H1 (cell line): ENCODE measurements around the gene NEGR1. TPM values are rescaled to one million over a fixed set of nuclear protein-coding genes. Genes with fewer than 3 reads are reported as not detected.

Source experiments
- CTCF ChIA-PET: fragments of 300-600 bp; sonication (Branson Sonifier 250); formaldehyde crosslinking; loops from one replicate; lab custom pipeline; 2021; ENCODE audit not compliant: partially characterized antibody; lab: Charles Lee
- POLR2A ChIA-PET: fragments of 300-600 bp; sonication (Branson Sonifier 250); formaldehyde crosslinking; loops from one replicate; lab custom pipeline; 2021; ENCODE audit warnings: inconsistent platforms; ENCODE audit not compliant: partially characterized antibody; lab: Charles Lee
- DNase-seq, 2 experiments: peaks; one replicate each; pipeline versions ENCODE4 v3.0.0 to v3.0.0-alpha.2; 2010 to 2022; ENCODE audit warnings: low spot score in 2 of 2, low read depth in 1 of 2, mixed read lengths in 1 of 2
- FAIRE-seq: peaks from 2 replicates; lab custom pipeline; 2011; peaks lifted over from hg19 to GRCh38; lab: Jason Lieb, UNC
- H2AFZ ChIP-seq: 2 replicates; pipeline ENCODE4 v1.8.1; 2012; ENCODE audit warnings: low read length, inconsistent platforms
- H2AK5ac ChIP-seq: 2 replicates; pipeline ENCODE4 v1.6.1; 2013; ENCODE audit warnings: low read depth, low read length
- H2BK120ac ChIP-seq: replicated peaks from 2 replicates; pipeline ENCODE3; 2013; ENCODE audit warnings: low read depth, low read length, inconsistent platforms
- H2BK12ac ChIP-seq: 2 replicates; pipeline ENCODE4 v1.6.1; 2013; ENCODE audit warnings: low read depth, low read length
- H2BK15ac ChIP-seq: 2 replicates; pipeline ENCODE4 v1.6.1; 2013; ENCODE audit warnings: low read length
- H2BK20ac ChIP-seq: 2 replicates; pipeline ENCODE4 v1.6.1; 2013; ENCODE audit warnings: low read length
- H2BK5ac ChIP-seq: 2 replicates; pipeline ENCODE4 v1.6.1; 2013; ENCODE audit warnings: low read depth, low read length
- H3K14ac ChIP-seq: 2 replicates; pipeline ENCODE4 v1.6.1; 2013; ENCODE audit warnings: inconsistent platforms; ENCODE audit not compliant: insufficient read length
- H3K18ac ChIP-seq: 2 replicates; pipeline ENCODE4 v1.6.1; 2013; ENCODE audit warnings: low read length; ENCODE audit errors: extremely low read depth
- H3K23ac ChIP-seq: 2 replicates; pipeline ENCODE4 v1.6.1; 2013; ENCODE audit warnings: inconsistent platforms; ENCODE audit not compliant: insufficient read length
- H3K23me2 ChIP-seq: 2 replicates; pipeline ENCODE4 v1.6.1; 2013; ENCODE audit warnings: low read depth, low read length
- H3K27ac ChIP-seq: 2 replicates; pipeline ENCODE4 v1.6.1; 2011; ENCODE audit warnings: low read depth, low read length, inconsistent platforms
- H3K27me3 ChIP-seq, 4 experiments: replicated peaks in 1 of 4; 1 replicate in 1 of 4; 2 replicates in 3 of 4; pipeline versions ENCODE4 v1.6.1 to v1.8.1; 2011 to 2013; ENCODE audit warnings: low read length in 3 of 4, mild to moderate bottlenecking in 3 of 4, inconsistent platforms in 2 of 4, mixed read lengths in 2 of 4, moderate library complexity in 1 of 4; ENCODE audit not compliant: control insufficient read depth in 3 of 4, insufficient read depth in 3 of 4; ENCODE audit errors: extremely low read depth in 1 of 4
- H3K36me3 ChIP-seq, 4 experiments: 2 replicates each; pipeline versions ENCODE4 v1.6.1 to v1.8.1; 2011 to 2013; ENCODE audit warnings: mild to moderate bottlenecking in 4 of 4, low read length in 3 of 4, moderate library complexity in 2 of 4, control low read depth in 1 of 4, inconsistent platforms in 1 of 4; ENCODE audit not compliant: insufficient read depth in 4 of 4, control insufficient read depth in 2 of 4
- H3K4ac ChIP-seq: replicated peaks from 2 replicates; pipeline ENCODE3; 2013; ENCODE audit warnings: low read length, low read depth, mixed read lengths, inconsistent platforms; ENCODE audit not compliant: insufficient read length
- H3K4me1 ChIP-seq, 4 experiments: replicated peaks in 1 of 4; 1 replicate in 1 of 4; 2 replicates in 3 of 4; pipeline versions ENCODE4 v1.6.1 to v1.8.1; 2011 to 2013; ENCODE audit warnings: low read length in 3 of 4, inconsistent platforms in 2 of 4, mixed read lengths in 1 of 4; ENCODE audit not compliant: insufficient read depth in 4 of 4, control insufficient read depth in 3 of 4
- H3K4me2 ChIP-seq, 2 experiments: 2 replicates each; pipeline versions ENCODE4 v1.6.1 to v1.8.1; 2011 to 2013; ENCODE audit warnings: low read depth in 2 of 2, low read length in 2 of 2, control low read depth in 1 of 2, inconsistent platforms in 1 of 2, mild to moderate bottlenecking in 1 of 2; ENCODE audit not compliant: insufficient read depth in 1 of 2
- H3K4me3 ChIP-seq, 4 experiments: fragments of 200-600, 300-600 bp in 1 of 4; sonication (generic), shearing (Covaris generic), sonication (Bioruptor Twin) in 1 of 4; 2 replicates each; pipeline versions ENCODE4 v1.5.1 to v1.8.1; 2011 to 2016; ENCODE audit warnings: low read length in 4 of 4, low read depth in 3 of 4, control low read depth in 2 of 4, inconsistent platforms in 2 of 4, mild to moderate bottlenecking in 2 of 4, mixed read lengths in 1 of 4, moderate library complexity in 1 of 4; ENCODE audit not compliant: insufficient read depth in 2 of 4; ENCODE audit errors: extremely low read depth in 1 of 4
- H3K56ac ChIP-seq: replicated peaks from 2 replicates; pipeline ENCODE3; 2013; ENCODE audit warnings: low read depth, mild to moderate bottlenecking, mixed read lengths, low read length, inconsistent platforms; ENCODE audit not compliant: insufficient read length
- H3K79me1 ChIP-seq: 2 replicates; pipeline ENCODE4 v1.6.1; 2013; ENCODE audit warnings: low read depth, low read length, control low read depth
- H3K79me2 ChIP-seq, 2 experiments: 2 replicates each; pipeline versions ENCODE4 v1.6.1 to v1.8.1; 2012 to 2013; ENCODE audit warnings: low read length in 2 of 2, mild to moderate bottlenecking in 2 of 2, inconsistent platforms in 1 of 2; ENCODE audit not compliant: insufficient read depth in 2 of 2, control insufficient read depth in 1 of 2
- H3K9ac ChIP-seq, 4 experiments: replicated peaks in 1 of 4; 1 replicate in 1 of 4; 2 replicates in 3 of 4; pipeline versions ENCODE4 v1.6.1 to v1.8.1; 2011 to 2013; ENCODE audit warnings: low read depth in 3 of 4, low read length in 3 of 4, control low read depth in 2 of 4, mild to moderate bottlenecking in 2 of 4, moderate library complexity in 2 of 4, inconsistent platforms in 1 of 4; ENCODE audit errors: extremely low read depth in 1 of 4
- H3K9me3 ChIP-seq, 2 experiments: 2 replicates each; pipeline versions ENCODE4 v1.6.1 to v1.8.1; 2012 to 2013; ENCODE audit warnings: mild to moderate bottlenecking in 2 of 2, moderate library complexity in 2 of 2, control low read depth in 1 of 2, inconsistent platforms in 1 of 2, low read depth in 1 of 2, low read length in 1 of 2, mixed read lengths in 1 of 2; ENCODE audit not compliant: insufficient read depth in 2 of 2
- H4K20me1 ChIP-seq, 2 experiments: replicated peaks in 1 of 2; 2 replicates each; pipeline versions ENCODE3 to v1.8.1; 2011 to 2013; ENCODE audit warnings: inconsistent platforms in 2 of 2, low read length in 2 of 2, mild to moderate bottlenecking in 1 of 2; ENCODE audit not compliant: insufficient read depth in 2 of 2, control insufficient read depth in 1 of 2
- H4K5ac ChIP-seq: 2 replicates; pipeline ENCODE4 v1.6.1; 2013; ENCODE audit warnings: low read length, low read depth, mixed read lengths, inconsistent platforms; ENCODE audit not compliant: insufficient read length
- H4K8ac ChIP-seq: 2 replicates; pipeline ENCODE4 v1.8.0; 2013; ENCODE audit warnings: mild to moderate bottlenecking, moderate library complexity, low read length, inconsistent platforms; ENCODE audit not compliant: insufficient read depth; ENCODE audit errors: extremely low read depth
- H4K91ac ChIP-seq: replicated peaks from 2 replicates; pipeline ENCODE3; 2013; ENCODE audit warnings: low read length, mixed read lengths, inconsistent platforms; ENCODE audit not compliant: insufficient read length
- NANOG ChIP-seq: IDR thresholded peaks from 2 replicates; pipeline ENCODE4 v1.6.1; 2011; ENCODE audit warnings: low read length, low read depth, mild to moderate bottlenecking, inconsistent platforms; ENCODE audit not compliant: insufficient read depth, poor library complexity, severe bottlenecking
- WGBS, 2 experiments: shearing (Covaris generic) in 1 of 2; methylation state at CpG; one replicate each; pipeline versions ENCODE4 v1.1.6 to v1.1.7; 2013 to 2015; ENCODE audit warnings: low lambda C conversion rate in 2 of 2, mixed read lengths in 2 of 2, inconsistent platforms in 1 of 2, low coverage in 1 of 2, missing lambda C conversion rate in 1 of 2; ENCODE audit not compliant: insufficient replicate concordance in 2 of 2, insufficient coverage in 1 of 2, insufficient read length in 1 of 2; ENCODE audit errors: extremely low coverage in 1 of 2, missing lambda C conversion rate in 1 of 2; 5-methylcytosine and 5-hydroxymethylcytosine counted together
- polyA plus RNA-seq, 7 experiments: library from polyadenylated mRNA; depleted of rRNA in 3 of 7; stranded (reverse) in 5 of 7; unstranded in 2 of 7; fragments of >200 nt in 5 of 7; fragments of 200-250 nt in 2 of 7; gene quantifications; 1 replicate in 5 of 7; 2 replicates in 1 of 7; 4 replicates in 1 of 7; pipeline versions ENCODE4 v1.2.1 to v1.2.3, GENCODE V29; 2011 to 2013; ENCODE audit warnings: missing spikeins in 2 of 7, mixed read lengths in 2 of 7
- total RNA-seq: library from RNA; stranded (reverse); fragmentation: NEBNext Ultra II Directional; extraction: Animal tissue kit (Norgen Biotek cat#: 25700); gene quantifications from 2 replicates; pipeline ENCODE4 v1.2.1, GENCODE V29; 2021

The NEGR1 gene
- total and polyA plus RNA-seq, 2 of the 8 experiments (the other 6 are each of a cell fraction or from before 2014, with no cell fraction given): 0.71 to 1.3 TPM

DNA sequence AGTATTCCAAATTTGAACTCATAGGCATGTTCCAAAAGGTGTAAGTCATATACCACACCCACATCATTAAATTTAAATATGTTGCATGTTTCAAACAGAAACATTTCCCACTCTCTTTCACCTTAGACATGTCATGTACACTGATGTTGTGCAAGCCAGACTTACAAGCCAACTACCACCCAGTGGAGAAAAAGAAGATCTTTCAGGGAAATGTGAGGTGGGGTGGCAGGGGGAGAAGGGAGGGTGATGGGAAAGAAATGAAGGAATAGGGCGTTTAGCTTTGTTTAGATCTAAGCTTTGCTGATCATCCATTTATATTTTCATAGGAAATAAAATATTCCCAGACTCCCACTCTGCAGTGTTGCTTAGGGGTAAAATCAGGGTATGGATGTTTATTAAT, 1.6 kb downstream of the NEGR1 start:
- H2BK120ac ChIP-seq: no peak overlapping the region
- DNase-seq (no peak), FAIRE-seq (no peak)
- H3K18ac ChIP-seq: no peak overlapping the region
- H3K23me2 ChIP-seq: peaks cover 20% of the 10 kb centered on the region
- no peak overlapping the region for H3K4ac ChIP-seq
- peaks cover 0 to 8% (median under 1%) of the 10 kb centered on the region in 4 experiments; a peak in 3 of 7 replicates for H3K4me1 ChIP-seq
- H3K4me3 ChIP-seq: no peak overlapping the region
- H3K9ac ChIP-seq: no peak overlapping the region
- H3K27me3 ChIP-seq: peaks cover 0 to 20% (median 3%) of the 10 kb centered on the region in 4 experiments; a peak in 3 of 7 replicates
- H2BK12ac ChIP-seq: no peak overlapping the region
- no peak overlapping the region for H4K8ac ChIP-seq
- no peaks in the 10 kb centered on the region for H3K79me1 ChIP-seq
- no peaks in the 10 kb centered on the region for H3K9me3 ChIP-seq
- H4K20me1 ChIP-seq: no peaks in the 10 kb centered on the region
- 55% methylated on average over 1 of the region's 1 CpG; no CpG with 5 or more reads in 1 of the 2 experiments for WGBS, 2 experiments
- ChIA-PET CTCF (interaction anchor here (0.6 kb wide), 1 partner anchor 276 kb away, joined by 3 read pairs; no protein-coding TSS in a partner anchor), POLR2A (no interaction called here)
- H4K5ac ChIP-seq: no peak overlapping the region
- no peak overlapping the region for H2BK15ac ChIP-seq
- H3K36me3 ChIP-seq: no peaks in the 10 kb centered on the region
- no peaks in the 10 kb centered on the region for H3K79me2 ChIP-seq
- H2AFZ ChIP-seq: no peak overlapping the region
- H2BK20ac ChIP-seq: no peak overlapping the region
- H4K91ac ChIP-seq: no peak overlapping the region
- no peak overlapping the region for H3K23ac ChIP-seq
- no peak overlapping the region for H3K56ac ChIP-seq
- H2AK5ac ChIP-seq: no peak overlapping the region
- H2BK5ac ChIP-seq: no peak overlapping the region
- no peak overlapping the region for H3K27ac ChIP-seq
- H3K4me2 ChIP-seq: no peak overlapping the region
- H3K14ac ChIP-seq: no peak overlapping the region
- TF ChIP-seq NANOG: no peak
